IMR-90 (cell line): ENCODE measurements around the gene TPM2.

ENCODE experiments used
- BHLHE40 ChIP-seq: fragments of 150-350 bp; IDR thresholded peaks from 2 replicates; pipeline ENCODE4 v1.6.1; 2016; ENCODE audit warnings: mild to moderate bottlenecking, low read depth, low read length
- CHD1 ChIP-seq: IDR thresholded peaks from 2 replicates; pipeline ENCODE4 v1.6.1; 2012; ENCODE audit warnings: low read depth, low read length, improper control_type of control experiment
- CTCF ChIP-seq: conservative IDR thresholded peaks from 2 replicates; pipeline ENCODE4 v1.5.1; 2012; ENCODE audit warnings: mild to moderate bottlenecking, low read depth, low read length, improper control_type of control experiment
- ELK1 ChIP-seq: fragments of 150-350 bp; IDR thresholded peaks from 2 replicates; pipeline ENCODE4 v1.6.1; 2016; ENCODE audit warnings: low read depth, mild to moderate bottlenecking, low read length, moderate library complexity, borderline replicate concordance
- MAFK ChIP-seq: IDR thresholded peaks from 2 replicates; pipeline ENCODE4 v1.6.1; 2012; ENCODE audit warnings: low read depth, low read length, improper control_type of control experiment
- MAZ ChIP-seq: IDR thresholded peaks from 2 replicates; pipeline ENCODE4 v1.6.1; 2012; ENCODE audit warnings: low read depth, mild to moderate bottlenecking, low read length, improper control_type of control experiment, moderate library complexity, borderline replicate concordance
- MXI1 ChIP-seq: IDR thresholded peaks from 2 replicates; pipeline ENCODE4 v1.6.1; 2012; ENCODE audit warnings: low read depth, mild to moderate bottlenecking, low read length, moderate library complexity, borderline replicate concordance
- NFE2L2 ChIP-seq: fragments of 150-350 bp; IDR thresholded peaks from 2 replicates; pipeline ENCODE4 v1.6.1; 2016; ENCODE audit warnings: low read depth, mild to moderate bottlenecking, low read length
- POLR2A ChIP-seq: IDR thresholded peaks from 2 replicates; pipeline ENCODE4 v1.6.1; 2012; ENCODE audit warnings: mild to moderate bottlenecking, low read depth, low read length
- RAD21 ChIP-seq: IDR thresholded peaks from 2 replicates; pipeline ENCODE4 v1.6.1; 2012; ENCODE audit warnings: low read length, improper control_type of control experiment
- RCOR1 ChIP-seq: IDR thresholded peaks from 2 replicates; pipeline ENCODE4 v1.6.1; 2012; ENCODE audit warnings: mild to moderate bottlenecking, low read length, improper control_type of control experiment; ENCODE audit not compliant: insufficient replicate concordance
- RFX5 ChIP-seq: IDR thresholded peaks from 2 replicates; pipeline ENCODE4 v1.8.0; 2012; ENCODE audit warnings: low read depth, mild to moderate bottlenecking, low read length, moderate library complexity
- USF2 ChIP-seq: fragments of 150-350 bp; IDR thresholded peaks from 2 replicates; pipeline ENCODE4 v1.6.1; 2017; ENCODE audit warnings: mild to moderate bottlenecking, antibody characterized with exemption, low read length, low read depth

GRCh38 chr9:35723908-35724307 lies 34.2 kb upstream of the TPM2 start:
- TF ChIP-seq USF2 (no peak), CTCF (no peak), POLR2A (no peak), NFE2L2 (no peak), BHLHE40 (no peak), ELK1 (no peak), MXI1 (no peak), RFX5 (no peak), MAZ (no peak), RAD21 (no peak), RCOR1 (no peak), MAFK (no peak), CHD1 (no peak)
